Esophagus muscularis mucosa (tissue), 4 donors: ENCODE measurements around the gene AKAP13. TPM values are rescaled to one million over a fixed set of nuclear protein-coding genes. Genes with fewer than 3 reads are reported as not detected.

ENCODE experiments used
- DNase-seq: peaks from one replicate; pipeline ENCODE4 v3.0.0-alpha.2; 2017; ENCODE audit errors: extremely low spot score
- H3K27ac ChIP-seq, 4 donors: fragments of 200-600 bp; sonication (generic); replicated peaks in 1 of 4; 1 replicate in 3 of 4; 2 replicates in 1 of 4; pipeline ENCODE4 v1.5.1; 2016 to 2019; ENCODE audit warnings: mild to moderate bottlenecking in 1 of 4
- H3K27me3 ChIP-seq, 4 donors: fragments of 200-600 bp; sonication (generic); one replicate each; pipeline versions ENCODE4 v1.5.1 to v1.6.0; 2016 to 2019
- H3K36me3 ChIP-seq, 4 donors: fragments of 200-600 bp; sonication (generic); one replicate each; pipeline ENCODE4 v1.5.1; 2016 to 2019
- H3K4me1 ChIP-seq, 4 donors: fragments of 200-600 bp; sonication (generic); one replicate each; pipeline ENCODE4 v1.5.1; 2016 to 2019
- H3K4me3 ChIP-seq, 4 donors: fragments of 200-600 bp; sonication (generic); 1 replicate in 2 of 4; 2 replicates in 2 of 4; pipeline ENCODE4 v1.5.1; 2016 to 2019; ENCODE audit warnings: mild to moderate bottlenecking in 4 of 4, moderate library complexity in 1 of 4
- H3K9me3 ChIP-seq, 4 donors: fragments of 200-600 bp; sonication (generic); 1 replicate in 3 of 4; 2 replicates in 1 of 4; pipeline ENCODE4 v1.5.1; 2016 to 2019
- CTCF ChIP-seq, 3 experiments: fragments of 200-600 bp in 2 of 3; fragments of 450-650 bp in 1 of 3; sonication (generic) in 2 of 3; IDR thresholded peaks; one replicate each; pipeline ENCODE4 v1.5.1; 2017 to 2019; ENCODE audit warnings: antibody characterized with exemption in 3 of 3, mild to moderate bottlenecking in 2 of 3, moderate library complexity in 1 of 3
- EP300 ChIP-seq: sonication (generic); formaldehyde crosslinking; IDR thresholded peaks from one replicate; pipeline ENCODE4 v1.6.1; 2017; ENCODE audit warnings: antibody characterized with exemption
- POLR2A ChIP-seq: fragments of 450-650 bp; IDR thresholded peaks from one replicate; pipeline ENCODE4 v1.6.1; 2017; ENCODE audit warnings: antibody characterized with exemption, moderate library complexity, mild to moderate bottlenecking, low read depth
- POLR2AphosphoS5 ChIP-seq, 2 donors: sonication (generic); formaldehyde crosslinking; IDR thresholded peaks; one replicate each; pipeline ENCODE4 v1.6.1; 2017; ENCODE audit warnings: antibody characterized with exemption in 2 of 2
- WGBS: methylation state at CpG from one replicate; pipeline ENCODE4 v1.1.5; 2018; 5-methylcytosine and 5-hydroxymethylcytosine counted together
- intact Hi-C: fragments of 100-400 bp; cut with DNase I; formaldehyde crosslinking; loops from one replicate; pipeline ENCODE4 v1.15.1; 2023
- total RNA-seq, 4 donors: library from RNA; depleted of rRNA; stranded (reverse); fragments of >200 nt; gene quantifications; one replicate each; pipeline versions ENCODE4 v1.1.0 to v1.2.1, GENCODE V29; 2016

AKAP13 gene
- total RNA-seq, 4 donors from 2014 or later: 232 to 323 (median 284) TPM

GRCh38 chr15:85463976-85464375, 83.6 kb downstream of the AKAP13 start:
- H3K4me1 ChIP-seq: peaks cover 32 to 65% (median 60%) of the 10 kb centered on the region in 4 donors
- intact Hi-C loops: no loop called here
- H3K36me3 ChIP-seq: no peaks in the 10 kb centered on the region
- 58% methylated on average over 6 of the region's 6 CpGs for WGBS
- no peaks in the 10 kb centered on the region for H3K27me3 ChIP-seq
- peak overlapping the region; percentile 45 to 50 (median 49) for H3K27ac ChIP-seq
- DNase-seq: no peak
- H3K9me3 ChIP-seq: no peaks in the 10 kb centered on the region
- H3K4me3 ChIP-seq: no peak overlapping the region
- TF ChIP-seq POLR2A (no peak), CTCF (IDR thresholded peaks at IDR 0.05) (no peak)

GRCh38 chr15:85464471-85464870, 84.1 kb downstream of the AKAP13 start:
- no peaks in the 10 kb centered on the region for H3K36me3 ChIP-seq
- no peak overlapping the region for H3K4me3 ChIP-seq
- TF ChIP-seq POLR2AphosphoS5 (IDR thresholded peaks at IDR 0.05) (no peak), EP300 (no peak), POLR2A (no peak), CTCF (IDR thresholded peaks at IDR 0.05) (no peak)
- no peaks in the 10 kb centered on the region for H3K27me3 ChIP-seq
- H3K4me1 ChIP-seq: peaks cover 32 to 65% (median 58%) of the 10 kb centered on the region in 4 donors
- H3K27ac ChIP-seq: peak overlapping the region in 3 of 4 donors; percentile 48 to 50 (median 50)
- DNase-seq: no peak
- WGBS: 57% methylated on average over 3 of the region's 3 CpGs
- intact Hi-C loops: no loop called here
- no peaks in the 10 kb centered on the region for H3K9me3 ChIP-seq

GRCh38 chr15:85470563-85471271, 90.3 kb downstream of the AKAP13 start:
- H3K27ac ChIP-seq: peak overlapping the region; percentile 5 to 46 (median 22)
- no peaks in the 10 kb centered on the region for H3K9me3 ChIP-seq
- H3K36me3 ChIP-seq: no peaks in the 10 kb centered on the region
- H3K27me3 ChIP-seq: no peaks in the 10 kb centered on the region
- no peak for DNase-seq
- H3K4me3 ChIP-seq: no peak overlapping the region
- TF ChIP-seq CTCF (IDR thresholded peaks at IDR 0.05): no peak
- no peak for TF ChIP-seq POLR2A
- no peak for TF ChIP-seq EP300
- TF ChIP-seq POLR2AphosphoS5 (IDR thresholded peaks at IDR 0.05): no peak
- peaks cover 39 to 78% (median 70%) of the 10 kb centered on the region in 4 donors for H3K4me1 ChIP-seq
- intact Hi-C loops: no loop called here
- 79% methylated on average over 8 of the region's 8 CpGs for WGBS

GRCh38 chr15:85472349-85472748, 91.9 kb downstream of the AKAP13 start:
- Histone ChIP-seq H3K9me3 (no peaks in the 10 kb centered on the region), H3K4me1 (peaks cover 55 to 94% (median 84%) of the 10 kb centered on the region in 4 donors), H3K27me3 (no peaks in the 10 kb centered on the region), H3K27ac (no peak overlapping the region), H3K4me3 (no peak overlapping the region), H3K36me3 (no peaks in the 10 kb centered on the region)
- no peak for DNase-seq
- 82% methylated on average over 2 of the region's 2 CpGs for WGBS
- TF ChIP-seq POLR2A (no peak), EP300 (no peak), CTCF (IDR thresholded peaks at IDR 0.05) (no peak), POLR2AphosphoS5 (IDR thresholded peaks at IDR 0.05) (no peak)
- intact Hi-C loops: no loop called here

- Histone ChIP-seq H3K4me1 (peaks cover 67 to 96% (median 88%) of the 10 kb centered on the region in 4 donors), H3K27ac (peak overlapping the region in 3 of 4 donors; percentile 0 to 8 (median 1)), H3K27me3 (no peaks in the 10 kb centered on the region), H3K4me3 (no peak overlapping the region), H3K9me3 (no peaks in the 10 kb centered on the region), H3K36me3 (no peaks in the 10 kb centered on the region)
- WGBS: 49% methylated on average over 3 of the region's 3 CpGs
- no peak for DNase-seq
- TF ChIP-seq POLR2A (no peak), EP300 (no peak), POLR2AphosphoS5 (IDR thresholded peaks at IDR 0.05) (no peak), CTCF (IDR thresholded peaks at IDR 0.05) (no peak)
- intact Hi-C loops: no loop called here
Measured at GRCh38 chr15:85473455-85473854, 93.1 kb downstream of the AKAP13 start.
